GM19193 (cell line): Measurements from ENCODE around the gene STAG1.

Experiments used
- POLR2A ChIP-seq: IDR thresholded peaks from 4 replicates; pipeline ENCODE4 v1.6.1; 2011; ENCODE audit not compliant: insufficient read depth, insufficient read length; ENCODE audit errors: extremely low read depth

Gene STAG1

GRCh38 chr3:136505676-136506075, 246.5 kb downstream of the STAG1 start:
- no peak for TF ChIP-seq POLR2A

- no peak for TF ChIP-seq POLR2A
Observed at GRCh38 chr3:136503056-136503455, 249.1 kb downstream of the STAG1 start.

GRCh38 chr3:136498919-136499447, 253.2 kb downstream of the STAG1 start:
- no peak for TF ChIP-seq POLR2A

GRCh38 chr3:136495213-136495612, 257.0 kb downstream of the STAG1 start:
- no peak for TF ChIP-seq POLR2A

GRCh38 chr3:136490646-136491405, 261.4 kb downstream of the STAG1 start:
- TF ChIP-seq POLR2A, result no peak

- no peak for TF ChIP-seq POLR2A
Observed at GRCh38 chr3:136485777-136486176, 266.4 kb downstream of the STAG1 start.

- no peak for TF ChIP-seq POLR2A
Observed at GRCh38 chr3:136476280-136476679, 275.9 kb downstream of the STAG1 start.

GRCh38 chr3:136473716-136474326, 278.4 kb downstream of the STAG1 start:
- TF ChIP-seq POLR2A, result no peak

GRCh38 chr3:136465296-136465695, 286.9 kb downstream of the STAG1 start:
- TF ChIP-seq POLR2A, result no peak

GRCh38 chr3:136464502-136464901, 287.7 kb downstream of the STAG1 start:
- TF ChIP-seq POLR2A, result no peak

- TF ChIP-seq POLR2A, result no peak
Observed at GRCh38 chr3:136463170-136463569, 289.0 kb downstream of the STAG1 start.

- TF ChIP-seq POLR2A, result no peak
Observed at GRCh38 chr3:136457793-136458192, 294.4 kb downstream of the STAG1 start.

- TF ChIP-seq POLR2A, result no peak
Observed at GRCh38 chr3:136456196-136456595, 296.0 kb downstream of the STAG1 start.

GRCh38 chr3:136444581-136444980, 307.6 kb downstream of the STAG1 start:
- no peak for TF ChIP-seq POLR2A

- no peak for TF ChIP-seq POLR2A
Observed at GRCh38 chr3:136437043-136437442, 315.1 kb downstream of the STAG1 start.

GRCh38 chr3:136434429-136434828, 317.7 kb downstream of the STAG1 start:
- no peak for TF ChIP-seq POLR2A
